LNCaP clone FGC (cell line): ENCODE measurements around the gene A2ML1.

ENCODE experiments used
- DNase-seq: peaks from one replicate; pipeline ENCODE4 v3.0.0-alpha.2; 2011; ENCODE audit warnings: low read depth
- H3K4me3 ChIP-seq: 2 replicates; pipeline ENCODE4 v1.5.1; 2011; ENCODE audit warnings: mild to moderate bottlenecking, low read depth, low read length, control low read depth
- CTCF ChIP-seq: IDR thresholded peaks from 2 replicates; pipeline ENCODE4 v1.5.1; 2012; ENCODE audit warnings: mild to moderate bottlenecking; ENCODE audit not compliant: control insufficient read depth, insufficient read depth; ENCODE audit errors: extremely low read depth

The A2ML1 gene

GRCh38 chr12:8823565-8824300, 1.3 kb downstream of the A2ML1 start:
- peak; percentile 44 for DNase-seq
- peak; percentile 64 for TF ChIP-seq CTCF
- no peak overlapping the region for H3K4me3 ChIP-seq

- no peak overlapping the region for H3K4me3 ChIP-seq
- no peak for TF ChIP-seq CTCF
- no peak for DNase-seq
Observed at GRCh38 chr12:8827551-8828256, 5.3 kb downstream of the A2ML1 start.

GRCh38 chr12:8828257-8829124, 6.1 kb downstream of the A2ML1 start:
- no peak for TF ChIP-seq CTCF
- no peak overlapping the region for H3K4me3 ChIP-seq
- no peak for DNase-seq

GRCh38 chr12:8829125-8829518, 6.7 kb downstream of the A2ML1 start:
- H3K4me3 ChIP-seq: no peak overlapping the region
- no peak for TF ChIP-seq CTCF
- DNase-seq: peak; percentile 50

GRCh38 chr12:8829621-8830020, 7.2 kb downstream of the A2ML1 start:
- TF ChIP-seq CTCF: no peak
- H3K4me3 ChIP-seq: no peak overlapping the region
- DNase-seq: no peak

- H3K4me3 ChIP-seq: no peak overlapping the region
- no peak for TF ChIP-seq CTCF
- DNase-seq: no peak
Observed at GRCh38 chr12:8831116-8831515, 8.7 kb downstream of the A2ML1 start.
